ENCODE measurements around the gene KIAA0408.
A peak's percentile ranks its signal among the peaks of the same experiment; 100 is the strongest.

Gene KIAA0408

DNA sequence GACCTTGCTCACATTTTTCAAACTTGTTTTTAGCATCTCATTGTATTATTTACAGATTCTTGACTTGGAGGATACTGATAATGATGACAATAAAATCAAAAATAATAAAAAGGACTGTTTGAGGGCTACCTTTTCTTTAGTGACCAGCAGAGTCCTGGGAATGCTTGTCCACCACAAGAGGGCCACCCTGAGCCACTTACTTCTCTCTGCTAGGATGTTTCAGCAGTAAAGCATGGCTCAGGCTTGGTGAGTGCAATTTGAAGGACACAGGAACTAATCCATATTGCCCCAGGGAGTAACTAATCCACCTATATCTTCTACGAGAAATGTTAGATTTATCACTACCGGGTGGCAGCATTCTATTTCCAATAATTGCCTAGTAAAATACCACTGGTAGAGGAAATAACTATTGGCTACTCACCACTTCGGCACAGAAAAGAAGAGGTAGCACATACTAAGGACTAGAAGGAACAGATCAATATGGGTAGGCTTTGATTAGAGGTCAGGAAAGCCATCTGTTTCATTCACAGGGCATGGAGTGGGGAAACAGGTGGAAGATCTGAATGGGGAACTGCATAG lies 5.8 kb upstream of the KIAA0408 start:
- in situ Hi-C loops (cut with MboI; ENCODE audit: low pct_unique_long_range_greater_than_20kb, low sequenced_read_pairs), result no loop called here
- DNase-seq, result peak; percentile 34

GRCh38 chr6:127464161-127464880 lies 5.1 kb upstream of the KIAA0408 start:
- no peak for DNase-seq
- in situ Hi-C loops (cut with MboI; ENCODE audit: low pct_unique_long_range_greater_than_20kb, low sequenced_read_pairs), result no loop called here

GRCh38 chr6:127463056-127463455 lies 3.9 kb upstream of the KIAA0408 start:
- in situ Hi-C loops (cut with MboI; ENCODE audit: low pct_unique_long_range_greater_than_20kb, low sequenced_read_pairs), result no loop called here
- DNase-seq, result no peak

- no peak for DNase-seq
- in situ Hi-C loops (cut with MboI; ENCODE audit: low pct_unique_long_range_greater_than_20kb, low sequenced_read_pairs), result no loop called here
These were observed 3.2 kb upstream of the KIAA0408 start for GRCh38 chr6:127462376-127462775.

GRCh38 chr6:127460465-127460864 lies 1.3 kb upstream of the KIAA0408 start:
- DNase-seq, result peak; percentile 48
- in situ Hi-C loops (cut with MboI; ENCODE audit: low pct_unique_long_range_greater_than_20kb, low sequenced_read_pairs), result no loop called here

DNA sequence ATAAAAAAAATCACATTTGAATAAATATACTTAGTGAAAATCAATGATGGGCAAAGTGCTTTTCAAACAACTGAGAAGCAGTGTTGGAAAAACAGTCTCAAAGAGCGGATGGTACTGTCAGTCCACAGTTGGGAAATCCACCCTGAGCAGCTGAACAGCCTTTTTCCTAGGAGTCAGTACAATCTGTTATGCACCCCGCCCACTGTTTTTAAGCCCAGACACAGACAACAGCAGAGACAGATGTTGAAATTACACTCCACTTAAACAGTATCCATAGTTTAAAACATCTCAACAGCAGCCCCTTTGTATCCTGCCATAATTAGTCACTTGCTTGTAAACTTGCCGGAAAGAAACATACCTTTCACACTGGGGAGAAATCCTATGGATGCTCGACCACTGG lies 372 bp downstream of the KIAA0408 start:
- DNase-seq, result no peak
- in situ Hi-C loops (cut with MboI; ENCODE audit: low pct_unique_long_range_greater_than_20kb, low sequenced_read_pairs), result no loop called here

DNA sequence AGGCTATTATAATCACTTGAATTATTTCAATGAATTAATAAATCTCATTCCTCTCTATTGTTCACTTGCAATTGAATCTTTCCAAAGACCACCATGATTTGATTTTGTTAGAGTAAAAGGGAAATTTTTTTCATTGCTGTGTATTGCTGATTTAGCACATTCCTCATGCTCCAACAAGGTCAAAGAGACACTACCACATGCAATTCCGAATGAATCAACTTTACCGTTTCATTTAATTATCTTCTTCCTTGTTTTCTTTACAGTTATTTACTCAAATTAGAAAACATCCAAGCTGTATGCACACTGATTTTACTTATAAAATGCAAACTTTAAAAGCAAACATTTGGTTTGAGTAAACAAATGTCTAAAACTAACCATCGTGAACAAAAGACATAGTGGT lies 967 bp downstream of the KIAA0408 start:
- no peak for DNase-seq
- in situ Hi-C loops (cut with MboI; ENCODE audit: low pct_unique_long_range_greater_than_20kb, low sequenced_read_pairs), result no loop called here

DNA sequence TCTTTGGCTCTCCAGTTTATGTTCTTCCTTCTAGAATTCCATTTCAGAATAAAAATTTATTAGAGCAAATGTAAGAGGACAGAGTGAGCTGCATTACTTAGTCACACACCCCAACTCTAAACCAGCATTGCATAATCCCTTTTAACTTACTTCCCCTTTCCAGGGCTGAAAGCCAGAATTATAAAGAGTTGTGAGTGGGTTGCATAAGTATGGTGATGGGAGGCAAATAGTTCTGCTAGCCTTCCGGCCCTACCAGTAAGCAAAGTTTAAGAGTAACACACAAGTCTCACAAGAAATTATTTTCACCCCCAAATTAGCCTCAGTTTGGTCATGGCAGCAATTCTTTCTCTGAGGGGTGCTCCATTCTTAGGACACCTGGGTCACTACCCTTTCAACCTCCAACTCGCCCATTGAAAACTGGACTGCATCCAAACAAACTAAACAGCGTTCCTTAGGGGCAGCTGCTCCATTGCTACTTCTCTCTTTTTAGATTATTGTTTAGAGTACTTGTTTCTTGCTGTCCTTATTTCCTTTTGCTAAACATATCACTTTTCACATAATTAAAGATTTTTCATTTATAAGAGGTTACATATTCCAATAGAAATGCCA lies 1.6 kb downstream of the KIAA0408 start:
- in situ Hi-C loops (cut with MboI; ENCODE audit: low pct_unique_long_range_greater_than_20kb, low sequenced_read_pairs), result no loop called here
- DNase-seq, result peak; percentile 89

- no peak for DNase-seq
- in situ Hi-C loops (cut with MboI; ENCODE audit: low pct_unique_long_range_greater_than_20kb, low sequenced_read_pairs), result no loop called here
These were observed 2.7 kb downstream of the KIAA0408 start for GRCh38 chr6:127456465-127456864.

- in situ Hi-C loops (cut with MboI; ENCODE audit: low pct_unique_long_range_greater_than_20kb, low sequenced_read_pairs), result no loop called here
- DNase-seq, result no peak
These were observed 5.2 kb downstream of the KIAA0408 start for GRCh38 chr6:127453845-127454619.

DNA sequence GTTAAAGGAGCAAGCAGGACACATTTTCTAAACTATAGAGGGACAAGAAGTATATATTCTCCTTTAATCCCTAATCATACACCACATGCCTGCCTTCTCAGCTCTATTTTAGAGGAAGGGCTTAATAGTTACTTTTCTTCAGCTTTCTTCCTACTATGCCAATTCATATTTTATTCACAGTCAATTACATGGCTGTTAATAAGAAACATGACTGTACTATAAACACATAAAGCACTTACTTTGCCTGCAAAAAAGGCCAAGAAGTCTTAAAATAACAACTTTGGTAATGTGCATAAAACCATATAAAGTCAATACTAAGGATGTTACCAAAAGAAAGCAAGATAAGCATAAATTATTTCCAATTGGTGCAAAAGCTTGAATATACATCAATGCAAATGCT lies 6.4 kb downstream of the KIAA0408 start:
- DNase-seq, result no peak
- in situ Hi-C loops (cut with MboI; ENCODE audit: low pct_unique_long_range_greater_than_20kb, low sequenced_read_pairs), result no loop called here

DNA sequence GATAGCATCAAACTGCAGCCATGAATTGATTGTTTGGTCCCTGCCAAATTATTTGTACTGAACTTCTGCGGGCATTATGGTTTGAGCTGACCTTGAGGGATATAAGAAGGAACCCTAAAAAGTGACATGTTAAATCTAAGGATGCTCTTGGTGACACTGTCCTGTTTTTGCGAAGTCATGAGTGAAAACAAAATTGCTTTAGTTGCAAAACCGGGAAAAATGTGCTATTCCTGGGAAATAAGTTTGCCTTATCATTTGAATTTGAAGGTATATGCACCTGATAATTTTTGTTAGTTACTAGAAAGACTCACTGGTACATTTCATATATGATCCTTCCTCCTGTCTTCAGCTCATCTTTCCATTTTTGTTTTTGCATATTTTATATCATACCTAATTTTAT lies 7.8 kb downstream of the KIAA0408 start:
- in situ Hi-C loops (cut with MboI; ENCODE audit: low pct_unique_long_range_greater_than_20kb, low sequenced_read_pairs), result no loop called here
- DNase-seq, result no peak

DNA sequence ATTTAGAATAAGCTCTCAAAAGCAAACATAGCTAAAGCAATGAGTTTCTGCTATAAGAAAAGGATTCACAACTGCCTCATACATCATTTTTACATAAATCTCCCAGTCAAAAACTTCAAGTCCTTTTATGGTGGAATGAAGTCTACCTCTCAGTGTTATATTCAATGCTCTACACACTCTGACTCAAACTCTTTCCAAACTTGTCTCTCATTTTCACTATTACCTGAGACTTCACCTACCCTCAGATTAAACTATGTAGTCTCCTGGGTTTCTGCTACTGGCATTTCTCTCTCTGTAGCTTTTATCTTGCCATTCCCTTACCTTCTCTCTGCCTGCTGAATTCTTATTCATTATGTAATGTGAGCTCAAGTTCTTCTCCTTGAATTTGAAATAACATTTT lies 11.4 kb downstream of the KIAA0408 start:
- DNase-seq, result no peak
- in situ Hi-C loops (cut with MboI; ENCODE audit: low pct_unique_long_range_greater_than_20kb, low sequenced_read_pairs), result no loop called here

- in situ Hi-C loops (cut with MboI; ENCODE audit: low pct_unique_long_range_greater_than_20kb, low sequenced_read_pairs), result no loop called here
These were observed 12.8 kb downstream of the KIAA0408 start for GRCh38 chr6:127446356-127446755.

GRCh38 chr6:127441881-127442280 lies 17.3 kb downstream of the KIAA0408 start:
- in situ Hi-C loops (cut with MboI; ENCODE audit: low pct_unique_long_range_greater_than_20kb, low sequenced_read_pairs), result no loop called here

More at GRCh38 chr6:127446356-127446755, 12.8 kb downstream of the KIAA0408 start:
- DNase-seq, result no peak

GRCh38 chr6:127439718-127440117 lies 19.5 kb downstream of the KIAA0408 start:
- no peak for DNase-seq
- in situ Hi-C loops (cut with MboI; ENCODE audit: low pct_unique_long_range_greater_than_20kb, low sequenced_read_pairs), result no loop called here

More at GRCh38 chr6:127441881-127442280, 17.3 kb downstream of the KIAA0408 start:
- no peak for DNase-seq

GRCh38 chr6:127436578-127437110 lies 22.5 kb downstream of the KIAA0408 start:
- in situ Hi-C loops (cut with MboI; ENCODE audit: low pct_unique_long_range_greater_than_20kb, low sequenced_read_pairs), result no loop called here
- DNase-seq, result no peak

DNA sequence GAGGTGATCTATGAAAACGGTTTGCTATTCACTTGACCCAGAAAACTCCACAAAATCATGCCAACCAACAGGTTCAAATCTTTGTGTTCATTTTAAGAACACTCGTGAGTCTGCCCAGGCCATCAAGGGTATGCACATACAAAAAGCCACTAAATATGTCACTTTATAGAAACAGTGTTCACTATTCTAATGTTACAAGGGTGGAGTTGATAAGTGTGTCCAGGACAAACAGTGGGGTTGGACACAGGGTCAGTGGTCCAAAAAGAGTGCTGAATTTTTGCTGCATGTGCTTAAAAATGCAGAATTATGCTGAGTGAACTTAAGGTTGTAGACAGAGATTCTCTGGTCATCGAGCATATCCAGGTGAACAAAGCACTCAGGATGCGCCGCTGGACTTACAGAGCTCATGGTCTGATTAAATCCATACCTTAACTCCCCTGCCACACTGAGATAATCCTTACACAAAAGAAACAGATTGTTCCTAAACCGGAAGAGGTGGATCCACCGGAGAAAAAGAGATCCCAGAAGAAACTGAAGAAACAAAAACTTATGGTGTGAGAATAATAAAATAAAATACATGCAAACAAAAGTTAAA lies 23.5 kb downstream of the KIAA0408 start:
- DNase-seq, result no peak
- in situ Hi-C loops (cut with MboI; ENCODE audit: low pct_unique_long_range_greater_than_20kb, low sequenced_read_pairs), result no loop called here

GRCh38 chr6:127434651-127435050 lies 24.5 kb downstream of the KIAA0408 start:
- in situ Hi-C loops (cut with MboI; ENCODE audit: low pct_unique_long_range_greater_than_20kb, low sequenced_read_pairs), result no loop called here
- DNase-seq, result no peak

All from KBM-7 (cell line).